Measurements from ENCODE around the gene TMEM258. TPM values are rescaled to one million over a fixed set of nuclear protein-coding genes. Genes with fewer than 3 reads are reported as not detected.

The TMEM258 gene
- polyA plus RNA-seq, 2 of the 4 experiments (the other 2 are of a cell fraction), result 257 to 280 TPM

GRCh38 chr11:61768376-61769076 is 23.9 kb downstream of the TMEM258 start:
- 69% methylated on average over 11 of the region's 11 CpGs for WGBS (ENCODE audit: missing lambda C conversion rate)
- ATAC-seq, result no peak

GRCh38 chr11:61766353-61766841 is 26.0 kb downstream of the TMEM258 start:
- H3K4me2 ChIP-seq, result 0 out of 3 replicates have a peak overlapping the region, but pooled peaks have one; percentile 27
- ChIA-PET POLR2A (no interaction called here), CTCF (interaction anchor here (0.7 to 7.2 kb wide), 11 partner anchors 8 to 342 kb away, joined by 3 to 44 read pairs (median 5); no protein-coding TSS in a partner anchor)
- H3K9me3 ChIP-seq, result no peaks in the 10 kb centered on the region
- FAIRE-seq, result no peak
- no peak overlapping the region for H3K4me3 ChIP-seq
- 0 out of 6 replicates have a peak, but pooled peaks of 1 of the 2 experiments have one; percentile 2 for ATAC-seq
- TF ChIP-seq POLR2A (IDR thresholded peaks at IDR 0.05; ENCODE audit: low read length), result no peak
- 0 out of 2 replicates have a peak, but pooled peaks have one; percentile 16 for TF ChIP-seq MAX (IDR thresholded peaks at IDR 0.05)
- 75% methylated on average over 10 of the region's 13 CpGs for WGBS (ENCODE audit: missing lambda C conversion rate)
- H3K4me1 ChIP-seq, result peaks cover 76% of the 10 kb centered on the region
- DNase-seq (ENCODE audit: low read depth in 1 of 2, low spot score in 1 of 2), result peak in 1 of 2 experiments; percentile 44
- peak overlapping the region; percentile 42 to 74; a peak in 5 of 6 replicates for H3K27ac ChIP-seq

More at GRCh38 chr11:61768376-61769076, 23.9 kb downstream of the TMEM258 start:
- H3K9me3 ChIP-seq, result no peaks in the 10 kb centered on the region
- ChIA-PET CTCF (interaction anchor here (1.0 to 7.2 kb wide), 4 partner anchors 16 to 28 kb away, joined by 4 to 44 read pairs (median 24); no protein-coding TSS in a partner anchor), POLR2A (no interaction called here)
- peak overlapping the region; percentile 43; the same call in 2 of the 3 replicates for H3K4me2 ChIP-seq
- TF ChIP-seq TP53 (CRISPR knock-in tag; IDR thresholded peaks at IDR 0.05) (no peak), KDM5A (IDR thresholded peaks at IDR 0.05) (no peak), KDM1A (IDR thresholded peaks at IDR 0.05; ENCODE audit: low read depth) (no peak), ZFP36 (IDR thresholded peaks at IDR 0.05; ENCODE audit: borderline replicate concordance, partially characterized antibody) (no peak), SREBF2 (IDR thresholded peaks at IDR 0.05) (no peak), ZSCAN20 (CRISPR knock-in tag; IDR thresholded peaks at IDR 0.05) (no peak), MAZ (IDR thresholded peaks at IDR 0.05; ENCODE audit: borderline replicate concordance, low read depth, low read length) (no peak), EP300 (IDR thresholded peaks at IDR 0.05) (no peak), TFCP2L1 (CRISPR knock-in tag; IDR thresholded peaks at IDR 0.05) (no peak), GATA3 (IDR thresholded peaks at IDR 0.05; ENCODE audit: borderline replicate concordance) (no peak), EHF (CRISPR knock-in tag; IDR thresholded peaks at IDR 0.05) (no peak), CEBPB (IDR thresholded peaks at IDR 0.05) (no peak), NPAS2 (CRISPR knock-in tag; IDR thresholded peaks at IDR 0.05; ENCODE audit: borderline replicate concordance) (no peak), CBX8 (IDR thresholded peaks at IDR 0.05) (no peak), FOSL2 (IDR thresholded peaks at IDR 0.05) (no peak), FOSL2 (CRISPR knock-in tag; IDR thresholded peaks at IDR 0.05) (no peak), RARB (CRISPR knock-in tag; IDR thresholded peaks at IDR 0.05) (no peak), CBX2 (IDR thresholded peaks at IDR 0.05; ENCODE audit: borderline replicate concordance, low read depth) (no peak)
- TF ChIP-seq, protein P1, sequence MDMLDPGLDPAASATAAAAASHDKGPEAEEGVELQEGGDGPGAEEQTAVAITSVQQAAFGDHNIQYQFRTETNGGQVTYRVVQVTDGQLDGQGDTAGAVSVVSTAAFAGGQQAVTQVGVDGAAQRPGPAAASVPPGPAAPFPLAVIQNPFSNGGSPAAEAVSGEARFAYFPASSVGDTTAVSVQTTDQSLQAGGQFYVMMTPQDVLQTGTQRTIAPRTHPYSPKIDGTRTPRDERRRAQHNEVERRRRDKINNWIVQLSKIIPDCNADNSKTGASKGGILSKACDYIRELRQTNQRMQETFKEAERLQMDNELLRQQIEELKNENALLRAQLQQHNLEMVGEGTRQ (IDR thresholded peaks at IDR 0.05), result no peak
- TF ChIP-seq, protein P2, sequence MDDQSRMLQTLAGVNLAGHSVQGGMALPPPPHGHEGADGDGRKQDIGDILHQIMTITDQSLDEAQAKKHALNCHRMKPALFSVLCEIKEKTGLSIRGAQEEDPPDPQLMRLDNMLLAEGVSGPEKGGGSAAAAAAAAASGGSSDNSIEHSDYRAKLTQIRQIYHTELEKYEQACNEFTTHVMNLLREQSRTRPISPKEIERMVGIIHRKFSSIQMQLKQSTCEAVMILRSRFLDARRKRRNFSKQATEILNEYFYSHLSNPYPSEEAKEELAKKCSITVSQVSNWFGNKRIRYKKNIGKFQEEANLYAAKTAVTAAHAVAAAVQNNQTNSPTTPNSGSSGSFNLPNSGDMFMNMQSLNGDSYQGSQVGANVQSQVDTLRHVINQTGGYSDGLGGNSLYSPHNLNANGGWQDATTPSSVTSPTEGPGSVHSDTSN (IDR thresholded peaks at IDR 0.05), result no peak
- H3K4me3 ChIP-seq, result no peak overlapping the region
- H3K4me1 ChIP-seq, result peaks cover 82% of the 10 kb centered on the region
- no peak for DNase-seq (ENCODE audit: low read depth in 1 of 2, low spot score in 1 of 2)
- FAIRE-seq, result no peak
- peak overlapping the region; percentile 40 to 70; a peak in 4 of 6 replicates for H3K27ac ChIP-seq

Data from A549 (cell line).